Measurements from ENCODE around the gene MRPL36.

GRCh38 chr5:1831677-1832313 is 32.2 kb upstream of the MRPL36 start:
- no peak for TF ChIP-seq POLR2AphosphoS5 (IDR thresholded peaks at IDR 0.05; ENCODE audit: low read depth)
- no peak for TF ChIP-seq CTCF (IDR thresholded peaks at IDR 0.05; ENCODE audit: insufficient read depth, low read length)
- no peak for TF ChIP-seq GABPA (IDR thresholded peaks at IDR 0.05; ENCODE audit: low read depth)
- TF ChIP-seq REST (IDR thresholded peaks at IDR 0.05; ENCODE audit: insufficient replicate concordance, low read depth): no peak

All from HL-60 (cell line).